CD4-positive, alpha-beta T cell treated with Interleukin-15 for 1 hour (primary cell): ENCODE results near the gene UQCRH.

Experiments used
- DNase-seq: peaks from one replicate; pipeline ENCODE4 v3.0.0-alpha.2; 2020

The UQCRH gene

GRCh38 chr1:46303038-46303871 lies at the start of gene UQCRH, which contains the start of gene LRRC41:
TSS of gene UQCRH (plus strand) at chr1:46303698. CDS start at chr1:46303767, 69 bp downstream.
TSS of gene LRRC41 (minus strand) at chr1:46303616. CDS start at chr1:46303322, 294 bp downstream.
- DNase-seq: peak; percentile 92

GRCh38 chr1:46254668-46255067 lies 48.8 kb upstream of the UQCRH start:
- DNase-seq: no peak

GRCh38 chr1:46256523-46256922 lies 47.0 kb upstream of the UQCRH start:
- DNase-seq: no peak

- no peak for DNase-seq
Observed at GRCh38 chr1:46262508-46262907, 41.0 kb upstream of the UQCRH start.

- DNase-seq: no peak
Observed at GRCh38 chr1:46263146-46263545, 40.4 kb upstream of the UQCRH start.

DNA sequence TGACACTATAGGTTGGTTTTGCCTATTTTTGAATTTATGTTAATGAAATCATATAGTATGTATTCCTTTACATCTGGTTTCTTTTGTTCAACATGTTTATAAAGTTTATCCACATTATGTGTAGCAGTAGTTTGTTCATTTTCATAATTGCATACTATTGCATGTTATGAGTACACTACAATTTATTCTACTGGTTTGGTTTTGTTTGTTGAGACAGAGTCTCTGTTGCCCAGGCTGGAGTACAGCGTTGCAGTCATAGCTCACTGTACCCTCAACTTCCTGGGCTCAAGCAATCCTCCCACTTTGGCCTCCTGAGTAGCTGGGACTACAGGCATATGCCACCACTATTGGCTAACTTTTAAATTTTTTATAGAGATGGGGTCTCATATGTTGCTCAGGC lies 34.9 kb upstream of the UQCRH start:
- DNase-seq: no peak

DNA sequence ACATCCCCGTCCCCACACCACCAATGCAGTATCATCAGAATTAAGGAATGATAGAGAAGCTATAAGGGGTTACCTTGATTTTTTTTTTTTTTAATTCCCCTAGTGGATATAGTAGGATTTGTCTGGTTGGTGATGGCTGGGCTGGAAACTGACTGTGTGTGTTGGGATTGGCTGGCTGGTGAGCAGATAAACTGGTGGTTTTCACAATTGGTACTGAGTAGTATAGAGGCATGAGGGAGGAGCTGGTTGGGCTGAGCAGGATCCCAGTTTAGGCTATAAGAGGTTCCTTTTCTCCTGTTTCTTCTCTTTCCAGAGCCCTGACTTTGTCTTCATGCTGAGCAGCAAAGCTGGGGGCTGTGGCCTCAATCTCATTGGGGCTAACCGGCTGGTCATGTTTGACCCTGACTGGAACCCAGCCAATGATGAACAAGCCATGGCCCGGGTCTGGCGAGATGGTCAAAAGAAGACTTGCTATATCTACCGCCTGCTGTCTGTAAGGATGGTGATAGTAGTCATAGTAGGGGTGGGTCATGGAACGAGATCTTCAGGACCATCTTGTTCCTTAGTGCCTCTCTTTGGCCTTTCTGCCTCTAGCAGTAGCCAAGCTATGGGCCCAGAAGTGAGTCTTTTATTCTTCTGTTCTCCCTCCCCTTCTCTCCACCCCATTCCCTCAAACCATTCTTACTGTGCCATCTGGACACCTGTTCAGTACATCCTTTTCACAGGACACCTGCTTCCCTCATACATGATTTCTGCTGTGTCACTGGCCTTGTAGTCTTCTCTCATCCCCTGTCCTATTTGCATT lies 29.1 kb upstream of the UQCRH start:
- no peak for DNase-seq

- DNase-seq: no peak
Observed at GRCh38 chr1:46275030-46275337, 28.5 kb upstream of the UQCRH start.

- no peak for DNase-seq
Observed at GRCh38 chr1:46277658-46278373, 25.7 kb upstream of the UQCRH start.

GRCh38 chr1:46278807-46279206 lies 24.7 kb upstream of the UQCRH start:
- no peak for DNase-seq

GRCh38 chr1:46280092-46280491 lies 23.4 kb upstream of the UQCRH start:
- DNase-seq: no peak

DNA sequence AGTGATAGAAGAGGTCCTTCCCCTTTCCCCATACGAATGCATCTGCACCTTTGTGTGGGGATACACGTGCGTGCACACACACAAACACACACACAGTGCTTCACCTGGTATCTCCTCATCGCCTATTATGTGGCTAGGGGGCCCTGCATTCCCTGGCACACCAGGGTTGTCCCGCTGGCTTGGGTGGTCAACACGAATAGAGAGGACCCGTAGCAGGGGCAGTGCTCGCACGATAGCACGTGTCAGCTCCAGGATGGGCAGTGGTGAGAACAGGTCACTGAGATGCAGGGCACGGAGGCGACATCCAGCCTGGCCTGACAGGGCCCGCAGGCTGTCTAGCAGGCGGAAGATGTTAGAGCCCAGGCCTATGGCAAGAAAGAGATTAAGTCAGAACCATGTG lies 22.5 kb upstream of the UQCRH start:
- no peak for DNase-seq

DNA sequence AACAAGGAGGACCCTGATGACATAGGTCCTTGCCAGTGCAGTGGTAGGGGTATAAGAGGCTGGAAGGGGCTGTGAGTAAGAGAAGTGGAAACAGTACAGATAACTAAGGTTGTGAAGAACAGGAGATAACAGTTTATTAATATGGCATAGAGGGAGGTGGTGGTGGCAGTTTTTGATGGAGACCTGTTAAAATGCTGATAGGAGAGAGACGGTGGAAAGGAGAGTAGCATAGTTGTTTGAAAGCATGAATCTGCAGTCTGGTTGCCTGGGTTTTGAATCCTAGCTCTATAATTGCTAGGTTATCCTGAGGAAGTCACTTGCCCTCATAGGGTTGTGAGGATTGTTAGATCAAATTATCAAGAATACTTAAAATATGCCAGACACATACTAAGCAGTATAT lies 19.4 kb upstream of the UQCRH start:
- no peak for DNase-seq

DNA sequence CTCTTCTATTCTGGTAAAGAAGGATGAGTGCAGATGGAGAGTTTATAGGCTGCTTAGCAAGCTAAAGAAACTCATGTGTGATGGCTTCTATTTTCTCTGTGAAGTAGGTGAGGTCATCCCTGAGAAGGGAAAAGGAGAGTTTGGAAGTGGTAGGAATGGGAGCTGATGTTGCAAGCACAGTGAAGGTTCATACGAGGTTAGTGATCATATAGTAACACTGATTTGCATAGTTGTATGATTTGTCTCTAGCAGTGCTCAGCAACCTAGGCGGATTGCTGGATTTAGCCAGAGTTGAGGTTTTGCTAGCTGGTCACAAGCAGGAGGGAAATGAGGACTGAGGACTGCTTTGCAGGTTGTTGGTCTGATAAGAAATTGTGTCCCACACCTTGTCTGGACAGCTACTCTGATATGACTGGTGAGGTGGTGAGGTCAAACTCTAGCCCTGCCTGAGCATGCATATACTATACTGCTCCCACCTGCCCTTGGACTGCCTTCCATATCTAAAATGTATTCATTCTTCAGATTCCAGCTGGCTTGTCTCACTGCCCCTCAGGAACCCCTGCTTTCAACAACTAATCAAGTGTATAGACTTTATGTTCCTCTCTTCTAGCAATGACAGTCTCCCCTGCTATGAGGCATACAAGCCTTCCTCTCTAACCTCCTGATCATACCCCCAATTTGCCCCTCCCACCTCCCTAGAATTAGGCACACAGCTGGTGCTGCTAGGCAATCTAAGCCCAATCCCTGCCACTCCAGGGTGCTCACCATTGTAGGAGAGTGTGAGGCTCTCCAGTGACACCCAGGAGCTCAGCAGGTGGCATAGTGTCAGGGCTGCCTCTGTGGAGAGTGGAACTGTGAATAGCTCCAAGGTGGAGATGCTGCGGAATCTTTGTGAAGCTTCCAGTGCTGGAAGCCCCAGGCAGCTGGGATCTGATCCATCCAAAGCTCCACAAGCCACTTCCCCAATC lies 18.6 kb upstream of the UQCRH start:
- no peak for DNase-seq

DNA sequence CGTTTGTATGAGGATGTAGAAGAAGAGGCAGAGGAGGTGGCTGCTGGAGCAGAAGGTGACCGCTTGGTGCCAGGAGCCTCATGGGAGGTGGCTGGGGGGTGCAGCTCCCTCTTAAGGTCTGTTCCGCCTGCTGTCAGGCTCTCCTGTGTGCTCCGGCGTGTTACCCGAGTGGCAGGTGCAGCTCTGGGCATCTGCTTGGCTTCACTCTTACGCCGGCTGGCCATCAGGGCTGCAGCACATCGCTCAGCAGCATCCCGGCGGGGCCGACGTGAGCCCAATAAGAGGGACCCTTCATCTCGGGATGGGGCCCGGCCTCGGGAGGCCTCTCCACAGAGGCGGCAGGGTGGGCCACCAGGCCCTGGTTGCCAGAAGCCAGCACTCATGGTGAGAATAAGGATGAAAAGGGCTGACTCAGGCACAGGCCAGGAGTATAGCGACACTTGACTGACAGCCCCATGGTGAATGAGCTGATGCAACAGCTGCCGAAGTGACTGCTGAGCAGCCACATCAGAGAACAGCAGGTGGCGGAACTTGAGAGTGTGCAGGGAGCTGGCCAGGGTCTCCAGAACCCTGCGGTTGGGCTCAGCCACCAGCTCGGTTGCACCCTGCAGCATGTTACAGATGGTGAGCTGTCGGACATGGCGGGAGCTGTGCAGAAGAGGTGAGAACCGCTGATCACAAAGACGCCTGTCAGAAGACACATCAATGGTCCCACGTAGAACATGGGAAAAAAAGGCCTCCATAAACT lies 17.6 kb upstream of the UQCRH start:
- DNase-seq: no peak

- DNase-seq: no peak
Observed at GRCh38 chr1:46288485-46289133, 14.9 kb upstream of the UQCRH start.

DNA sequence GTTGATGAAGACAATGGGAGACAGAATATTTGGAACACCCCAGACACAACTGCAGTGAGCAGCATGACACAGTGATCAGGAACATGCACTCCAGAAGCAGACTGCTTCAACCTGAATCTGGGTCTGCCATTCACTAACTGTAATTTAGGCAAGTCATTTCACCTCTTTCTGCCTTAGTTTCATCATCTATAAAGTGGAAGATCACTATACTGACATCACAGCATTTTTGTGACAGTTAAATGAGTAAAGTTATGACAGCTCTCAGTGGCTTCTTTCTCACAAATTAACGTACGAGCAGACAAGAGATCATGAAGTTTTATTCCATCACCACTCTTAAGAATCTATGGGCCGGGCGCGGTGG lies 14.4 kb upstream of the UQCRH start:
- no peak for DNase-seq

DNA sequence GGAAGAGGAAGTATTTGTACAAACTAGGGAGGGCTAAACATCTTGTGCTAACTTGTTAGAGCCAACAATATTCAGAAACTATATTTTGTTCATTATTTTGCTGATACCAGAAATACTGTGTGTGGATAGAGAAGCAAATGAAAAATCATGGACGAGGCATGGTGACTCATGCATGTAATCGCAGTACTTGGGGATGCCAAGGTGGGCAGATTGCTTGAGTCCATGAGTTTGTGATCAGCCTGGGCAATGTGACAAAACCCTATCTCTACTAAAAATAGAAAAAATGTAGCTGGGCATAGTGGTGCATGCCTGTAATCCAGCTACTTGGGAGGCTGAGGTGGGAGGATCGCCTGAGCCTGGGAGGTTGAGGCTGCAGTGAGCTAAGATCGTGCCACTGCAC lies 13.5 kb upstream of the UQCRH start:
- DNase-seq: no peak

DNA sequence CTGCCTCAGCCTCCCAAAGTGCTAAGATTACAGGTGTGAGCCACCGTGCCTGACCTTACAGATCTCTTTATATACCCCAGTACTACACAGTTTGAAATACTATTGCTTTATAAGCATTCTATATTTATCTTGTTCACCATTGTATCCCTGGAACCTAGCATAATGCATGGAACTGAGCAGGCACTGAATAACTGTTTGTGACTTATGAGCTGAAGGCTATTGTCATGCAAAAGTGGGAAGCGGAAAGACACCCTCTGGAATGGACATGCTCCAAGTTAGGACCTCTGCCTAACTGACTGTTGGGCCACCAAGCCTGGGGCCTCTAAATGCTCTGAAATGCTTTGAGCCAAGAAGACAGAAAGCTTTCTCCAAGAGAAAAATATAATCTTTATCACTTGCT lies 8.2 kb upstream of the UQCRH start:
- no peak for DNase-seq

DNA sequence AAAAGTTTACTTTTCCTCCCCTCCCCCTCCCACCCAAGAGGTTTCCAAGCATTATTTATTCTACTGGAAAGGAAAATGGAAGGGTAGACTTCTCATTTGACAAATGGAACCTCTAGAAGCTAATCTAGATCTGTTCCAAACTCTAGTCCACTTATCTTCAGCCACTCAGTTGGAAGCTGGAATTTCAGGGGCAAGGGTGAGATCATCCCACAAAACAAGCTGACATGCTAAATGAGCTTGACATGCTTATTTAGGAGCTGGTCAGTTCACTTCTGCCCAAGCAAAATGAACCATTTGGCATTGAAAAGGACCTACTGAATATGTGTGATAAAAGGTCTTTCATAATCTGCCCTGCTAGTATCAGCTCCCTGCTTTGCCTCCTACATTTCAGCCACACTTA lies 5.1 kb upstream of the UQCRH start:
- DNase-seq: no peak
